CD14-positive monocyte (primary cell): ENCODE results near the gene ITPR2. TPM values are rescaled to one million over a fixed set of nuclear protein-coding genes. Genes with fewer than 3 reads are reported as not detected.

ENCODE experiments used
- DNase-seq, 3 donors: peaks; one replicate each; pipeline ENCODE4 v3.0.0-alpha.2; 2011 to 2022
- H2AFZ ChIP-seq: 2 replicates; pipeline ENCODE4 v1.6.0; 2012; ENCODE audit warnings: mild to moderate bottlenecking, low read depth, low read length, inconsistent platforms; ENCODE audit not compliant: insufficient read depth, poor library complexity, severe bottlenecking
- H3K27ac ChIP-seq, 2 donors: 1 replicate in 1 of 2; 2 replicates in 1 of 2; pipeline ENCODE4 v1.5.1; 2012 to 2013; ENCODE audit warnings: low read length in 2 of 2, control low read depth in 1 of 2, inconsistent platforms in 1 of 2, low read depth in 1 of 2, mild to moderate bottlenecking in 1 of 2
- H3K27me3 ChIP-seq, 2 donors: one replicate each; pipeline versions ENCODE4 v1.6.0 to v1.6.1; 2011 to 2013; ENCODE audit warnings: low read length in 2 of 2; ENCODE audit not compliant: control insufficient read depth in 2 of 2, insufficient read depth in 2 of 2
- H3K36me3 ChIP-seq, 2 donors: replicated peaks in 1 of 2; 1 replicate in 1 of 2; 2 replicates in 1 of 2; pipeline versions ENCODE4 v1.5.1 to v1.6.1; 2012 to 2013; ENCODE audit warnings: low read length in 2 of 2, control low read depth in 1 of 2, inconsistent platforms in 1 of 2, mild to moderate bottlenecking in 1 of 2; ENCODE audit not compliant: insufficient read depth in 2 of 2, control insufficient read depth in 1 of 2
- H3K4me1 ChIP-seq, 2 donors: 1 replicate in 1 of 2; 2 replicates in 1 of 2; pipeline versions ENCODE4 v1.5.1 to v1.6.1; 2012 to 2013; ENCODE audit warnings: low read length in 2 of 2, control low read depth in 1 of 2, inconsistent platforms in 1 of 2, mild to moderate bottlenecking in 1 of 2, moderate library complexity in 1 of 2; ENCODE audit not compliant: insufficient read depth in 2 of 2, control insufficient read depth in 1 of 2
- H3K4me2 ChIP-seq: replicated peaks from 2 replicates; pipeline ENCODE3; 2012; ENCODE audit warnings: low read length, moderate library complexity, mild to moderate bottlenecking; ENCODE audit not compliant: poor library complexity, severe bottlenecking; ENCODE audit errors: extremely low read depth
- H3K4me3 ChIP-seq, 3 experiments: fragments of 200-600 bp in 1 of 3; sonication (generic) in 1 of 3; replicated peaks in 1 of 3; 1 replicate in 2 of 3; 2 replicates in 1 of 3; pipeline ENCODE4 v1.5.1; 2011 to 2013; ENCODE audit warnings: low read length in 3 of 3, mild to moderate bottlenecking in 3 of 3, control low read depth in 2 of 3, low read depth in 2 of 3, inconsistent platforms in 1 of 3, moderate library complexity in 1 of 3
- H3K79me2 ChIP-seq: 2 replicates; pipeline ENCODE4 v1.6.0; 2012; ENCODE audit warnings: mild to moderate bottlenecking, control low read depth, inconsistent platforms, low read length, moderate library complexity; ENCODE audit not compliant: insufficient read depth
- H3K9ac ChIP-seq: 2 replicates; pipeline ENCODE4 v1.6.0; 2017; ENCODE audit warnings: low read length, mild to moderate bottlenecking; ENCODE audit not compliant: insufficient read depth, poor library complexity, severe bottlenecking
- H3K9me3 ChIP-seq, 2 donors: replicated peaks in 1 of 2; 1 replicate in 1 of 2; 2 replicates in 1 of 2; pipeline versions ENCODE4 v1.5.1 to v1.6.1; 2012 to 2013; ENCODE audit warnings: low read length in 2 of 2, control low read depth in 1 of 2; ENCODE audit not compliant: control insufficient read depth in 1 of 2, insufficient read depth in 1 of 2
- H4K20me1 ChIP-seq: 2 replicates; pipeline ENCODE4 v1.6.0; 2012; ENCODE audit warnings: mild to moderate bottlenecking, low read length, control low read depth, moderate library complexity; ENCODE audit not compliant: insufficient read depth
- H3K27ac Mint-ChIP-seq, 7 donors: one replicate each; pipeline ENCODE4 v1.8.0; 2020; ENCODE audit warnings: mild to moderate bottlenecking in 7 of 7, mixed read lengths in 7 of 7, moderate library complexity in 6 of 7, inconsistent platforms in 2 of 7
- H3K27me3 Mint-ChIP-seq, 3 donors: one replicate each; pipeline ENCODE4 v1.8.0; 2021 to 2022; ENCODE audit warnings: low read depth in 3 of 3, mild to moderate bottlenecking in 3 of 3, mixed read lengths in 3 of 3, moderate library complexity in 3 of 3, inconsistent platforms in 1 of 3
- H3K36me3 Mint-ChIP-seq, 2 donors: one replicate each; pipeline ENCODE4 v1.8.0; 2020; ENCODE audit warnings: mixed read lengths in 2 of 2, inconsistent platforms in 1 of 2, mild to moderate bottlenecking in 1 of 2
- H3K4me1 Mint-ChIP-seq: one replicate; pipeline ENCODE4 v1.8.0; 2020; ENCODE audit warnings: mild to moderate bottlenecking, mixed read lengths
- H3K4me3 Mint-ChIP-seq, 2 donors: one replicate each; pipeline ENCODE4 v1.8.0; 2020; ENCODE audit warnings: mild to moderate bottlenecking in 2 of 2, mixed read lengths in 2 of 2, moderate library complexity in 1 of 2
- H3K9me3 Mint-ChIP-seq, 7 donors: one replicate each; pipeline ENCODE4 v1.8.0; 2020 to 2022; ENCODE audit warnings: mixed read lengths in 7 of 7, mild to moderate bottlenecking in 6 of 7, moderate library complexity in 6 of 7, inconsistent platforms in 2 of 7
- CTCF ChIP-seq: fragments of 200-600 bp; IDR thresholded peaks from one replicate; pipeline ENCODE4 v1.8.0; 2022; ENCODE audit warnings: antibody characterized with exemption, mild to moderate bottlenecking
- WGBS: methylation state at CpG from one replicate; pipeline ENCODE4 v1.1.5; 2013; ENCODE audit warnings: missing lambda C conversion rate; ENCODE audit not compliant: insufficient coverage; 5-methylcytosine and 5-hydroxymethylcytosine counted together
- intact Hi-C, 2 donors: fragments of 100-400 bp; cut with micrococcal nuclease; formaldehyde crosslinking; loops; one replicate each; pipeline versions ENCODE4 v1.15.0 to v1.15.1; 2023
- polyA plus RNA-seq, 3 donors: library from polyadenylated mRNA; depleted of rRNA in 1 of 3; unstranded in 2 of 3; stranded (reverse) in 1 of 3; fragments of 300-500 nt in 2 of 3; fragments of >200 nt in 1 of 3; fragmentation: Illumina TruSeq in 2 of 3; gene quantifications; 1 replicate in 2 of 3; 2 replicates in 1 of 3; pipeline ENCODE4 v1.2.3, GENCODE V29; 2012 to 2021

Gene ITPR2
- polyA plus RNA-seq, 3 donors = 2.7 to 6.4 (median 5.7) TPM

DNA sequence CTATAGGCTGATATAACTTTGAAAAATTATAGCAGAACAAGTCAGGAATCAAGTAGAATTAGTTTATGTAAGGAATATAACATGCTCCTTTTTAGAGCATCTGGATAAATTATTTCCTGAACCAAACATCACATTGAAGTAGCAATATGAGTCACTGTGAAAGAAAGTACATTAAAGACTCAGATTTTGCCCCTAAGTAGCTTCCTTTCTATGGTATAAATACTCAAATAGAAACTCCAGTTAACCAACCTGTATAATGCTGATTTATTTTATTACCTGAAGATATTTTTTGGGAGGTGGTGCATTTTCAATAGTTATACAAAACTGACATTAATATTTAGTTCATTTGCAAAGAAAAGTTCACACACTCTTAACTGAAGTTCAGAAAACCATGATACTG, 312.1 kb downstream of the ITPR2 start:
- no peak for TF ChIP-seq CTCF
- peaks cover 19% of the 10 kb centered on the region for H3K4me1 Mint-ChIP-seq
- no peak overlapping the region for H2AFZ ChIP-seq
- no peak overlapping the region for H3K4me2 ChIP-seq
- no peak overlapping the region for H3K27ac ChIP-seq
- no peak overlapping the region for H3K9ac ChIP-seq
- no peaks in the 10 kb centered on the region for H3K79me2 ChIP-seq
- no peaks in the 10 kb centered on the region for H3K27me3 Mint-ChIP-seq
- peaks cover 4 to 14% (median 12%) of the 10 kb centered on the region in 7 donors for H3K9me3 Mint-ChIP-seq
- intact Hi-C loops = loop anchor here in 1 of 2 donors (5.0 kb wide), 1 partner anchor 84 kb away; no protein-coding TSS in a partner anchor
- no peak for DNase-seq
- H3K9me3 ChIP-seq = peaks cover 7 to 8% of the 10 kb centered on the region in 2 donors
- no peak overlapping the region for H3K4me3 Mint-ChIP-seq
- H3K4me1 ChIP-seq = peaks cover 5 to 12% of the 10 kb centered on the region in 2 donors
- no peaks in the 10 kb centered on the region for H3K27me3 ChIP-seq
- peaks cover 0 to 5% of the 10 kb centered on the region in 2 donors for H3K36me3 ChIP-seq
- H3K4me3 ChIP-seq = no peak overlapping the region
- H3K27ac Mint-ChIP-seq = no peak overlapping the region
- no peaks in the 10 kb centered on the region for H4K20me1 ChIP-seq
- peaks cover 3 to 4% of the 10 kb centered on the region in 2 donors for H3K36me3 Mint-ChIP-seq

DNA sequence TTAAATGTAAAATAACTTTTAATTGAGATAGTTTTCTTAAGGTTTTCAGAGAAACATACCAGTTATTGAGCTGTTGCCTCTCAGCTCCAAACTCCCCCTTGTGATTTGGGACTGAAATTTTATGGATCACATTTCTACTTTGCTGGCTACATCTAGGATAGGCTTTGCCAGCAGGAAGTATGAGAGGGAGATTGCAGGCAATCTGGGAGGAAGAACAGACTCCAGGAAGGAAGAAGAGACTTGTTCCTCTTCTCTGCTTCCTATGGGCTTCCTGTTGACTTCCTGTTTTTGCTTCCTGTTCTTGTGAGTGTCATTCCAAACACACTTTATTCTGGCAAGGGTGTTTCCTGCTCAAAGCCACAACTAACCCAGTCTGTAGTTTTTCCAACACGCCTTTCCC, 312.9 kb downstream of the ITPR2 start:
- Mint-ChIP-seq H3K27ac (peak overlapping the region in 1 of 7 donors; percentile 27), H3K4me3 (no peak overlapping the region), H3K4me1 (peaks cover 19% of the 10 kb centered on the region), H3K27me3 (no peaks in the 10 kb centered on the region), H3K36me3 (no peaks in the 10 kb centered on the region), H3K9me3 (peaks cover 0 to 9% (median 4%) of the 10 kb centered on the region in 7 donors)
- Histone ChIP-seq H3K4me2 (no peak overlapping the region), H3K4me1 (peaks cover 5 to 12% of the 10 kb centered on the region in 2 donors), H3K79me2 (no peaks in the 10 kb centered on the region), H3K27ac (no peak overlapping the region), H3K36me3 (no peaks in the 10 kb centered on the region), H4K20me1 (no peaks in the 10 kb centered on the region), H3K9ac (no peak overlapping the region), H3K9me3 (peaks cover 2 to 4% of the 10 kb centered on the region in 2 donors), H3K27me3 (no peaks in the 10 kb centered on the region), H3K4me3 (no peak overlapping the region), H2AFZ (no peak overlapping the region)
- intact Hi-C loops = loop anchor here in 1 of 2 donors (5.0 kb wide), 1 partner anchor 83 kb away; no protein-coding TSS in a partner anchor
- no CpG with 5 or more reads among the region's 1 CpG for WGBS
- no peak for TF ChIP-seq CTCF
- DNase-seq = peak in 2 of 3 donors; percentile 10 to 39
